Fibroblast of skin of left biceps (primary cell): ENCODE results near the gene PTPRO.

Experiments
- DNase-seq, 2 experiments: peaks; one replicate each; pipeline ENCODE4 v3.0.0-alpha.2; 2013; ENCODE audit warnings: low read depth in 2 of 2

The PTPRO gene

GRCh38 chr12:15646581-15646980 lies 324.3 kb downstream of the PTPRO start:
- DNase-seq = no peak
